ENCODE measurements around the gene HBS1L. TPM values are rescaled to one million over a fixed set of nuclear protein-coding genes. Genes with fewer than 3 reads are reported as not detected.

Gene HBS1L
- total RNA-seq, 1 experiment from 2014 or later = 95.4 TPM

- Mint-ChIP-seq H3K27ac (no peak overlapping the region), H3K27me3 (ENCODE audit: low read depth) (no peaks in the 10 kb centered on the region), H3K4me1 (peaks cover 5% of the 10 kb centered on the region; the same call in 1 of the 2 replicates), H3K4me3 (no peak overlapping the region), H3K36me3 (no peaks in the 10 kb centered on the region), H3K9me3 (no peaks in the 10 kb centered on the region)
- TF ChIP-seq ZNF671 (CRISPR knock-in tag; IDR thresholded peaks at IDR 0.05) (no peak), TEAD4 (CRISPR knock-in tag; IDR thresholded peaks at IDR 0.05) (no peak)
- DNase-seq (ENCODE audit: low spot score) (no peak), ATAC-seq (no peak)
- POLR2A ChIA-PET = interaction anchor here (0.5 kb wide), 1 partner anchor 20 kb away, joined by 3 read pairs; the partner anchor contains the start of gene HBS1L
- CTCF ChIA-PET = no interaction called here
Observed at GRCh38 chr6:135073756-135074393, 19.3 kb upstream of the HBS1L start.

GRCh38 chr6:135073217-135073616 is 18.6 kb upstream of the HBS1L start:
- ChIA-PET CTCF (no interaction called here), POLR2A (interaction anchor here (0.5 kb wide), 1 partner anchor 19 kb away, joined by 3 read pairs; the partner anchor contains the start of gene HBS1L)
- H3K9me3 Mint-ChIP-seq = no peaks in the 10 kb centered on the region
- TF ChIP-seq E2F5 (CRISPR knock-in tag; IDR thresholded peaks at IDR 0.05) (no peak), CREB1 (CRISPR knock-in tag; IDR thresholded peaks at IDR 0.05) (no peak), JAZF1 (CRISPR knock-in tag; IDR thresholded peaks at IDR 0.05) (no peak), MYBL2 (CRISPR knock-in tag; IDR thresholded peaks at IDR 0.05) (no peak), ZNF416 (CRISPR knock-in tag; IDR thresholded peaks at IDR 0.05) (no peak), ERG (CRISPR knock-in tag; IDR thresholded peaks at IDR 0.05) (no peak), ATF6 (CRISPR knock-in tag; IDR thresholded peaks at IDR 0.05) (no peak), CREM (CRISPR knock-in tag; IDR thresholded peaks at IDR 0.05) (no peak)
- ATAC-seq (no peak), DNase-seq (ENCODE audit: low spot score) (no peak)
- no peak overlapping the region for H3K4me3 Mint-ChIP-seq
- no peaks in the 10 kb centered on the region for H3K27me3 Mint-ChIP-seq (ENCODE audit: low read depth)
- no peaks in the 10 kb centered on the region for H3K36me3 Mint-ChIP-seq
- peaks cover 5% of the 10 kb centered on the region; the same call in 1 of the 2 replicates for H3K4me1 Mint-ChIP-seq
- no peak overlapping the region for H3K27ac Mint-ChIP-seq

GRCh38 chr6:135072753-135073152 is 18.1 kb upstream of the HBS1L start:
- H3K27ac Mint-ChIP-seq = no peak overlapping the region
- DNase-seq (ENCODE audit: low spot score) (no peak), ATAC-seq (no peak)
- no peak overlapping the region for H3K4me3 Mint-ChIP-seq
- POLR2A ChIA-PET = no interaction called here
- H3K4me1 Mint-ChIP-seq = peaks cover 5% of the 10 kb centered on the region; the same call in 1 of the 2 replicates
- H3K9me3 Mint-ChIP-seq = no peaks in the 10 kb centered on the region
- CTCF ChIA-PET = no interaction called here
- no peaks in the 10 kb centered on the region for H3K27me3 Mint-ChIP-seq (ENCODE audit: low read depth)
- H3K36me3 Mint-ChIP-seq = no peaks in the 10 kb centered on the region
- no peak for TF ChIP-seq NR3C1 (CRISPR knock-in tag; conservative IDR thresholded peaks at IDR 0.05; ENCODE audit: low read depth)
- TF ChIP-seq MAX (CRISPR knock-in tag; IDR thresholded peaks at IDR 0.05) = no peak
- no peak for TF ChIP-seq NR1H2 (CRISPR knock-in tag; IDR thresholded peaks at IDR 0.05)
- no peak for TF ChIP-seq TP53 (CRISPR knock-in tag; IDR thresholded peaks at IDR 0.05)
- no peak for TF ChIP-seq CREM (CRISPR knock-in tag; IDR thresholded peaks at IDR 0.05)
- TF ChIP-seq GTF2I (CRISPR knock-in tag; conservative IDR thresholded peaks at IDR 0.05) = no peak

GRCh38 chr6:135071541-135071940 is 16.9 kb upstream of the HBS1L start:
- DNase-seq (ENCODE audit: low spot score) (no peak), ATAC-seq (no peak)
- ChIA-PET POLR2A (no interaction called here), CTCF (no interaction called here)
- Mint-ChIP-seq H3K4me1 (peaks cover 5% of the 10 kb centered on the region; the same call in 1 of the 2 replicates), H3K4me3 (no peak overlapping the region), H3K36me3 (no peaks in the 10 kb centered on the region), H3K27ac (no peak overlapping the region), H3K27me3 (ENCODE audit: low read depth) (no peaks in the 10 kb centered on the region), H3K9me3 (no peaks in the 10 kb centered on the region)
- TF ChIP-seq ZNF512 (CRISPR knock-in tag; IDR thresholded peaks at IDR 0.05; ENCODE audit: borderline replicate concordance) (no peak), SP1 (CRISPR knock-in tag; conservative IDR thresholded peaks at IDR 0.05) (no peak), E2F5 (CRISPR knock-in tag; IDR thresholded peaks at IDR 0.05) (no peak), PREB (CRISPR knock-in tag; IDR thresholded peaks at IDR 0.05; ENCODE audit: borderline replicate concordance) (no peak), GTF2I (CRISPR knock-in tag; conservative IDR thresholded peaks at IDR 0.05) (no peak), ATF2 (CRISPR knock-in tag; IDR thresholded peaks at IDR 0.05; ENCODE audit: borderline replicate concordance, low read depth) (no peak)

All from WTC11 (cell line).